B cell (primary cell): Measurements from ENCODE around the gene TSPO2. TPM values are rescaled to one million over a fixed set of nuclear protein-coding genes. Genes with fewer than 3 reads are reported as not detected.

Source experiments
- ATAC-seq: fragments of 200-7000 bp; cut with Tn5 transposase; one replicate; pipeline ENCODE4 v1.10.0; 2021; ENCODE audit warnings: low read depth, mild to moderate bottlenecking, moderate number of reproducible peaks, moderate library complexity
- CTCF ChIA-PET: fragments of 350-600 bp; sonication (Branson Sonifier 250); formaldehyde crosslinking; loops from one replicate; lab custom pipeline; 2021; ENCODE audit warnings: antibody characterized with exemption, inconsistent platforms; lab: Charles Lee
- POLR2A ChIA-PET: fragments of 350-600 bp; sonication (Branson Sonifier 250); formaldehyde crosslinking; loops from one replicate; lab custom pipeline; 2021; ENCODE audit warnings: antibody characterized with exemption; lab: Charles Lee
- DNase-seq: peaks from one replicate; pipeline ENCODE4 v3.0.0; 2013
- H2AFZ ChIP-seq: 2 replicates; pipeline ENCODE4 v1.6.1; 2012; ENCODE audit warnings: mild to moderate bottlenecking, low read depth, low read length; ENCODE audit not compliant: insufficient read depth, poor library complexity, severe bottlenecking
- H3K27ac ChIP-seq, 2 donors: 1 replicate in 1 of 2; 2 replicates in 1 of 2; pipeline ENCODE4 v1.5.1; 2012 to 2013; ENCODE audit warnings: low read length in 2 of 2, mild to moderate bottlenecking in 2 of 2, moderate library complexity in 1 of 2
- H3K27me3 ChIP-seq, 4 experiments: fragments of 200-600 bp in 1 of 4; sonication (generic) in 1 of 4; replicated peaks in 1 of 4; 1 replicate in 2 of 4; 2 replicates in 2 of 4; pipeline versions ENCODE4 v1.6.1 to v1.7.0; 2013 to 2016; ENCODE audit warnings: low read length in 3 of 4, mild to moderate bottlenecking in 2 of 4, mixed read lengths in 1 of 4, moderate library complexity in 1 of 4; ENCODE audit not compliant: insufficient read depth in 4 of 4, control insufficient read depth in 3 of 4; ENCODE audit errors: control extremely low read depth in 1 of 4
- H3K36me3 ChIP-seq, 2 experiments: replicated peaks in 1 of 2; 1 replicate in 1 of 2; 2 replicates in 1 of 2; pipeline versions ENCODE4 v1.6.1 to v1.7.1; 2013; ENCODE audit warnings: low read length in 1 of 2; ENCODE audit not compliant: insufficient read depth in 2 of 2, control insufficient read depth in 1 of 2; ENCODE audit errors: control extremely low read depth in 1 of 2, extremely low read depth in 1 of 2
- H3K4me1 ChIP-seq, 2 donors: fragments of 200-600 bp in 1 of 2; sonication (generic) in 1 of 2; 1 replicate in 1 of 2; 2 replicates in 1 of 2; pipeline versions ENCODE4 v1.5.1 to v1.6.1; 2013 to 2017; ENCODE audit warnings: low read length in 2 of 2; ENCODE audit not compliant: control insufficient read depth in 2 of 2, insufficient read depth in 2 of 2
- H3K4me2 ChIP-seq: replicated peaks from 2 replicates; pipeline ENCODE3; 2012; ENCODE audit warnings: mild to moderate bottlenecking, low read depth, low read length; ENCODE audit not compliant: poor library complexity, severe bottlenecking
- H3K4me3 ChIP-seq, 5 experiments: fragments of 200-600 bp in 1 of 5; sonication (generic) in 1 of 5; 1 replicate in 3 of 5; 2 replicates in 2 of 5; pipeline versions ENCODE4 v1.5.1 to v1.7.0; 2011 to 2016; ENCODE audit warnings: low read length in 4 of 5, mild to moderate bottlenecking in 4 of 5, low read depth in 2 of 5, control low read depth in 1 of 5, moderate library complexity in 1 of 5; ENCODE audit not compliant: insufficient read depth in 1 of 5; ENCODE audit errors: control extremely low read depth in 1 of 5, extremely low read depth in 1 of 5
- H3K79me2 ChIP-seq: fragments of 200-600 bp; sonication (generic); one replicate; pipeline ENCODE4 v1.6.0; 2016; ENCODE audit warnings: low read length; ENCODE audit not compliant: control insufficient read depth, insufficient read depth
- H3K9ac ChIP-seq: fragments of 200-600 bp; sonication (generic); 2 replicates; pipeline ENCODE4 v1.6.1; 2017; ENCODE audit warnings: mild to moderate bottlenecking, low read length, moderate library complexity
- H3K9me3 ChIP-seq, 3 donors: one replicate each; pipeline versions ENCODE4 v1.6.1 to v1.7.1; 2013; ENCODE audit warnings: low read length in 2 of 3; ENCODE audit not compliant: control insufficient read depth in 2 of 3, insufficient read depth in 1 of 3; ENCODE audit errors: control extremely low read depth in 1 of 3
- H4K20me1 ChIP-seq: 2 replicates; pipeline ENCODE4 v1.6.0; 2012; ENCODE audit warnings: mild to moderate bottlenecking, low read length; ENCODE audit not compliant: insufficient read depth, control insufficient read depth, poor library complexity, severe bottlenecking
- H3K27ac Mint-ChIP-seq: one replicate; pipeline ENCODE4 v1.8.0; 2021; ENCODE audit warnings: mixed read lengths
- H3K27me3 Mint-ChIP-seq: one replicate; pipeline ENCODE4 v1.8.0; 2021; ENCODE audit warnings: mixed read lengths
- H3K4me1 Mint-ChIP-seq: one replicate; pipeline ENCODE4 v1.8.0; 2021; ENCODE audit warnings: mixed read lengths
- H3K4me3 Mint-ChIP-seq: one replicate; pipeline ENCODE4 v1.8.0; 2021; ENCODE audit warnings: mixed read lengths
- H3K9me3 Mint-ChIP-seq: one replicate; pipeline ENCODE4 v1.8.0; 2022; ENCODE audit warnings: mixed read lengths; ENCODE audit not compliant: insufficient read depth
- CTCF ChIP-seq: fragments of 200-600 bp; IDR thresholded peaks from one replicate; pipeline ENCODE4 v1.8.0; 2022; ENCODE audit warnings: antibody characterized with exemption, mild to moderate bottlenecking
- EZH2 ChIP-seq: IDR thresholded peaks from 2 replicates; pipeline ENCODE4 v1.6.1; 2012; ENCODE audit warnings: borderline replicate concordance, low read depth, mild to moderate bottlenecking, moderate library complexity, low read length; ENCODE audit not compliant: insufficient read depth, poor library complexity, severe bottlenecking
- WGBS: methylation state at CpG from one replicate; pipeline ENCODE4 v1.1.5; 2013; ENCODE audit warnings: missing lambda C conversion rate; ENCODE audit not compliant: insufficient coverage; 5-methylcytosine and 5-hydroxymethylcytosine counted together
- intact Hi-C: fragments of 100-400 bp; cut with micrococcal nuclease; formaldehyde crosslinking; loops from one replicate; pipeline ENCODE4 v1.10.0; 2022
- polyA plus RNA-seq: library from polyadenylated mRNA; depleted of rRNA; stranded (reverse); fragments of >200 nt; gene quantifications from 2 replicates; pipeline ENCODE4 v1.2.3, GENCODE V29; 2012
- total RNA-seq, 2 donors: library from RNA; stranded (reverse); fragments of 120-200 nt in 1 of 2; gene quantifications; 1 replicate in 1 of 2; 2 replicates in 1 of 2; pipeline versions ENCODE4 v1.2.3 to v1.2.4, GENCODE V29; 2013 to 2022

TSPO2 gene
- total and polyA plus RNA-seq, 2 donors (not counting 1 experiment from before 2014, with no cell fraction given): not detected

GRCh38 chr6:40998661-40999060, 43.6 kb upstream of the TSPO2 start:
- no peak overlapping the region for H3K27ac Mint-ChIP-seq
- H2AFZ ChIP-seq: no peak overlapping the region
- POLR2A ChIA-PET: no interaction called here

GRCh38 chr6:40999569-40999968, 42.7 kb upstream of the TSPO2 start:
- no peaks in the 10 kb centered on the region for H4K20me1 ChIP-seq
- no peaks in the 10 kb centered on the region for H3K9me3 Mint-ChIP-seq
- H3K27me3 Mint-ChIP-seq: peaks cover 46% of the 10 kb centered on the region
- WGBS: 0% methylated on average over 1 of the region's 3 CpGs
- ATAC-seq (no peak), DNase-seq (peak; percentile 45)
- ChIA-PET POLR2A (no interaction called here), CTCF (interaction anchor here (0.9 to 1.4 kb wide), 3 partner anchors 9 to 29 kb away, joined by 3 to 4 read pairs (median 4); no protein-coding TSS in a partner anchor)
- no peaks in the 10 kb centered on the region for H3K36me3 ChIP-seq
- no peaks in the 10 kb centered on the region for H3K4me1 Mint-ChIP-seq
- no peaks in the 10 kb centered on the region for H3K4me1 ChIP-seq
- intact Hi-C loops: no loop called here
- TF ChIP-seq EZH2 (no peak), CTCF (no peak)
- H3K27ac Mint-ChIP-seq: no peak overlapping the region
- H3K9me3 ChIP-seq: no peaks in the 10 kb centered on the region
- no peak overlapping the region for H3K27ac ChIP-seq
- no peak overlapping the region for H3K4me3 ChIP-seq
- H3K79me2 ChIP-seq: no peaks in the 10 kb centered on the region
- no peak overlapping the region for H3K4me2 ChIP-seq
- no peak overlapping the region for H3K9ac ChIP-seq
- H2AFZ ChIP-seq: no peak overlapping the region
- H3K4me3 Mint-ChIP-seq: no peak overlapping the region
- peaks cover 0 to 29% (median 7%) of the 10 kb centered on the region in 4 experiments for H3K27me3 ChIP-seq

More at GRCh38 chr6:40998661-40999060, 43.6 kb upstream of the TSPO2 start:
- H3K9me3 ChIP-seq: no peaks in the 10 kb centered on the region
- H3K9ac ChIP-seq: no peak overlapping the region
- H3K4me1 ChIP-seq: no peaks in the 10 kb centered on the region
- H3K79me2 ChIP-seq: no peaks in the 10 kb centered on the region
- H3K36me3 ChIP-seq: no peaks in the 10 kb centered on the region
- TF ChIP-seq CTCF (no peak), EZH2 (no peak)
- ATAC-seq: no peak
- peaks cover 48% of the 10 kb centered on the region for H3K27me3 Mint-ChIP-seq
- no peak for DNase-seq
- H3K9me3 Mint-ChIP-seq: no peaks in the 10 kb centered on the region
- H4K20me1 ChIP-seq: no peaks in the 10 kb centered on the region
- CTCF ChIA-PET: interaction anchor here (0.6 to 1.4 kb wide), 4 partner anchors 10 to 184 kb away, joined by 3 to 4 read pairs (median 3); no protein-coding TSS in a partner anchor
- no peak overlapping the region for H3K27ac ChIP-seq
- intact Hi-C loops: no loop called here
- 63% methylated on average over 4 of the region's 4 CpGs for WGBS
- peaks cover 0 to 27% (median 7%) of the 10 kb centered on the region in 4 experiments for H3K27me3 ChIP-seq
- H3K4me3 ChIP-seq: no peak overlapping the region
- no peak overlapping the region for H3K4me3 Mint-ChIP-seq
- H3K4me2 ChIP-seq: no peak overlapping the region
- H3K4me1 Mint-ChIP-seq: no peaks in the 10 kb centered on the region
